Hematopoietic multipotent progenitor cell treated with erythropoietin and hydrocortisone succinate and interleukin-3 and kit ligand, for 8 days (in vitro differentiated cells): ENCODE data around the gene RGS7BP.

Experiments used
- DNase-seq: peaks from one replicate; pipeline ENCODE4 v3.0.0-alpha.2; 2015

RGS7BP gene

GRCh38 chr5:64637144-64637543, 131.3 kb downstream of the RGS7BP start:
- DNase-seq, result peak; percentile 9

GRCh38 chr5:64637837-64638443, 132.1 kb downstream of the RGS7BP start:
- DNase-seq, result no peak

GRCh38 chr5:64644831-64645230, 139.0 kb downstream of the RGS7BP start:
- DNase-seq, result no peak

GRCh38 chr5:64646169-64646568, 140.4 kb downstream of the RGS7BP start:
- DNase-seq, result no peak

GRCh38 chr5:64649512-64649911, 143.7 kb downstream of the RGS7BP start:
- DNase-seq, result no peak

- no peak for DNase-seq
Observed at GRCh38 chr5:64653766-64654560, 148.1 kb downstream of the RGS7BP start.

- no peak for DNase-seq
Observed at GRCh38 chr5:64654561-64654938, 148.7 kb downstream of the RGS7BP start.

GRCh38 chr5:64655596-64655995, 149.8 kb downstream of the RGS7BP start:
- no peak for DNase-seq

- no peak for DNase-seq
Observed at GRCh38 chr5:64659289-64659688, 153.5 kb downstream of the RGS7BP start.
